HepG2 (cell line): Measurements from ENCODE around the gene RAD23A.

Experiments
- REST ChIP-seq, 2 experiments: IDR thresholded peaks; 2 replicates each; pipeline ENCODE4 v1.6.1; 2011 to 2012; ENCODE audit warnings: low read length in 2 of 2, borderline replicate concordance in 1 of 2, low read depth in 1 of 2, mild to moderate bottlenecking in 1 of 2, moderate library complexity in 1 of 2
- TFDP2 ChIP-seq: sonication (generic); formaldehyde crosslinking; IDR thresholded peaks from 2 replicates; pipeline ENCODE4 v1.4.0; 2020; ENCODE audit warnings: missing genetic modification reagents
- ZNF224 ChIP-seq: sonication (generic); formaldehyde crosslinking; IDR thresholded peaks from 2 replicates; pipeline ENCODE4 v1.5.0; 2020; ENCODE audit warnings: mild to moderate bottlenecking, missing genetic modification reagents

GRCh38 chr19:12952488-12953137, 7.0 kb downstream of the RAD23A start:
- TF ChIP-seq TFDP2 (CRISPR knock-in tag) (no peak), REST (IDR thresholded peaks at IDR 0.05; ENCODE audit: borderline replicate concordance in 1 of 2, low read depth in 1 of 2, low read length in 2 of 2) (no peak), ZNF224 (CRISPR knock-in tag) (no peak)
